NCI-H774 (cell line): ENCODE data around the gene PARD3.

Experiments
- DNase-seq: peaks from one replicate; lab custom pipeline; 2025; lab: John Stamatoyannopoulos, UW

PARD3 gene

GRCh38 chr10:34180749-34181148 is 634.3 kb downstream of the PARD3 start:
- DNase-seq, result no peak

DNA sequence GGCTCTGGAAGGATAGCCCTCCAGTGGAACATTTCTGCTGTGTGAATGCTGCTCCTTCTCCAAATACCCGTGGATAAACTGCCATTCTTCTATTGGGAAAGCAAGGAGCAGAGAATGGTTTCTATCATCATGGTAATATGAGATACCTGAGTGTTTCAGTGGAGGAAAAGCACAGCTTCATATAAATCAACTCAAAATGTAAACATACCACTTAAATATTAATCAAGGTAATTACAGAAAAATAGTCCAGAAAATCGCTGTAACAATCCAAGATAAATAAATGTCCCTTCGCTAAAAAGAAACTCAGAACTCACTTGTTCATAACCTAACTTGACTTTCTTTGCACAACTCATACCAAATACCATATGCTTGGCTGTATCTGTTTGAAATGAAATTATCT is 635.8 kb downstream of the PARD3 start:
- no peak for DNase-seq

GRCh38 chr10:34178756-34179155 is 636.3 kb downstream of the PARD3 start:
- no peak for DNase-seq

GRCh38 chr10:34178196-34178595 is 636.9 kb downstream of the PARD3 start:
- DNase-seq, result no peak

DNA sequence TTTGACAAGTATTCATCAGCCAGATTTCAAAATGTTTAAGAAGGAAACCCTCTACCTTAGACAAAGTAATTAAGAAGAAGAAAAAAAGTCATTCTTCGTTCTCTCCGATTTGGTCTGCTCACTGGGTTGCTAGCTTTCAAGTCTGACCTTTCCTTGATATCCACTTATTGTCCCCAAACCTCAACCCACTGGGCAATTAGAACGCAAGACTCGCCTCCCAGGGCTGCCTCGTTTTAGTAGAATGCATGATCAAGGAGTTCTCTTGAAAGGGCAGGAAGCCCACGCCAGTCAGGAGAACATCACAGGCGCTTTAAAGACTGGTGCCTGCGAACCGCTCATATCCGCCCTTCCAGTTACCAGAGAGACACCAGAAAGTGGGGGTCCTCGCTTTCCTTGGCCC is 637.7 kb downstream of the PARD3 start:
- no peak for DNase-seq

GRCh38 chr10:34176351-34176750 is 638.7 kb downstream of the PARD3 start:
- no peak for DNase-seq

- no peak for DNase-seq
Measured at GRCh38 chr10:34175121-34175520, 640.0 kb downstream of the PARD3 start.

DNA sequence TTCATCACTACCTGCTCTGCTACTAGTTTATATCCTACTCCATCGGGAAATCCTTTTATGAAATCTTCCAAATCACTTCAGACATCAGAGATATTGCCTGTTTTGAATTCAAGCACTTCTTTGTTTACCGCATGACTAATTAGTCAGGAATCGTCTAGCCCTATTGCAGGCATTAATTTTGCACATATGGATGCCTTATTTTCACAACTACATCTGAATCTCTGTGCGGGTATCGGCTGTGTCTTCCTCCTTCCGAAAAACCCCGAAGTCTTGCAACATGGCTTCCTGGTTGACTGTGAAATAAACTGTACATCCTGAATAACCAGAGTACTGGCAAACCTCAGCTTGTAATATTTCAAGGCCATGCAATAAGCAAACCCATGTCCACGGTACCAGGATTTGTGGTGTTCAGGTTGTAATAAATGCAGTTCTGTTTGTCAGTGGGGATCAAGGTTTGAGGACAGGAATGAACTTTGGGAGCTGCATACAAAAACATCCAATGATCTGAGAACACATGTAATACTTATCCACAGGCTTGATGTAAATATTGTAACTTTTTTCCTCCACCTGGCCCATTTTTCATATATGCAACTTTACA is 642.1 kb downstream of the PARD3 start:
- no peak for DNase-seq

GRCh38 chr10:34171957-34172527 is 643.1 kb downstream of the PARD3 start:
- no peak for DNase-seq

DNA sequence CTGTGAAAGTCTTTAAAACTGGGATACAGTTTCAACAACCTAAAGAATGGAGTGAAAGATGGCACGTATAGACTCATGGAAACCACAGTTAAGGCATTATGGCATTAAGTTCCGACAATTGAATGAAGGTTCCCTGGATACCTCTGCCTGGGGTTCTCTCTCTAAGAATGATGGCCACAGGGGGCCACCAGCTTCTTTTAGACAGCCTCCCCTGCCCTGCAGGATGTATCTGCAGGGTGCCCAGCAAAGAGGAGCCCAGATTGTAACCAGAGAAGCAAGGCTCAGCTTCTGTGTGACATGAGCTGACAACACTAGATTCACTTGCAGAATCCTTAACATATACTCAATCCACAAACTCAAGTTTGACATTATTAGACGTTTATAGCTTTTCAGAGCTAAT is 645.4 kb downstream of the PARD3 start:
- no peak for DNase-seq

DNA sequence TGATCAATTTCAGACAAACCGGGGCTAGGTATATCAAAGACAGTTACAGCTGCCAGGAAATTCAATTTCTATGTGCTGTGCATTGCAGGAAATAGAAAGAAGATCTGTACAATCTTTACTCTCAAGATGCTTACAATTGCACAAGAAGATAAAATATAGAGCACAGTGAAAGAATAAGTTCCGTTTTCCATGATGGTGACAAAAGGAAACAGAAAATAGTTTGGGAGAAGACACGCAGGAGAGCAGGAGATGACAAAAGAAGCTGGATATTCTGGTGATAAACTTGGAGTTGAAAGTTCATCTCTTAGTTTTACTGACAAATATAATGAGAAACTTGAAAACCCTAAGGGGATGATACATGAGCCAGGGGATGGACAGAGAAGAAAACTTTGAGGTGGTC is 646.0 kb downstream of the PARD3 start:
- DNase-seq, result no peak

GRCh38 chr10:34168439-34168838 is 646.7 kb downstream of the PARD3 start:
- no peak for DNase-seq

DNA sequence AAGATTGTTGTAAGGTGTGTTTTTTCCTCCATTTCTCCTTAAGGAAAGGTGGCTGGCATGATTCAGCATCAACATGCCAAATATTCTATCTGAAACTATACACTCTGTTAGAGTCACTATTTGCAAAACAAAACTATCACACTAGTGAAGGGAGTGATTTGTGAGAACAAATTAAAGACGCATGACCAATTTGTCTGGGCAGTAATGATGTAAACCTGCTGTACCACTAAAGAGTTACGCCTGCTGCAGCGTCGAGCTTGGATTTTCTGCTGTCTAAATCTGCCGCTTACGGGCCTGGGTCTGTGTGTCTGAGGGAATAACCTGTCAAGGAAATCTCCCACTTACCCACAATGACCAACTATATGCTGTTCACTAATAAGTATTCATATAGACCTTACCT is 648.3 kb downstream of the PARD3 start:
- no peak for DNase-seq

GRCh38 chr10:34166354-34166753 is 648.7 kb downstream of the PARD3 start:
- DNase-seq, result no peak

- DNase-seq, result no peak
Measured at GRCh38 chr10:34164029-34164428, 651.1 kb downstream of the PARD3 start.

GRCh38 chr10:34163075-34163905 is 651.8 kb downstream of the PARD3 start:
- no peak for DNase-seq

GRCh38 chr10:34161777-34162370 is 653.2 kb downstream of the PARD3 start:
- no peak for DNase-seq

GRCh38 chr10:34160595-34160994 is 654.5 kb downstream of the PARD3 start:
- no peak for DNase-seq

- no peak for DNase-seq
Measured at GRCh38 chr10:34157501-34157900, 657.6 kb downstream of the PARD3 start.

DNA sequence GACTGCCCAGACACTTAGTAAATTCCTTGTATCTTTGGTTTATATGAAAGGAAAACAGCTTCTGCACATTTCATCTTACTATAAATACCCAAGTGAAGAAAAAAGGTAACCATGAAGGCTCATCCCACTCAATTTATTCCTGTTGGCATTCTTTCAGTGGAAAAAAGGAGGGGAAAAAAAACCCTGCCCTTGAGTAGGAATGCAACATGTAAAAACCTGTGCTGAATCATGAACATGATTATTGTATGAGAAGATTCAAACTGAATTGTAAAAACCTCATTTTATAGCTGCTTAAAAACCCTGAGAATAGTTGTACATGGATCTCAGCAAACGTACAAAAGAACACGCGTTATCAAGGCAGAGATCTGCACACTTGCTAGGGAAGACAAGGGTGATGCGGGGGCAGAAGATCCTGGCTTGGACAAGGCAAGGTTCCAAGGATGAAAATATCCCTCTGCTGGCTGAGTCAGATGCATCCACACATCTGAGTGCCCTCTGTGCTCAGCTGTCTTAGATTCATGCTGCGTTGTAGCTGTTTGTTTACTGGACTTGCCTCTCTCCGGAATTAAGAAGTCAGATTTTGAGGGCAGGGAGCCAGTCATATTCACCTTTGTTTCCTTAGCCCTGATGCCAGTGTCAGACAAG is 658.2 kb downstream of the PARD3 start:
- DNase-seq, result no peak

GRCh38 chr10:34155812-34156211 is 659.3 kb downstream of the PARD3 start:
- no peak for DNase-seq

DNA sequence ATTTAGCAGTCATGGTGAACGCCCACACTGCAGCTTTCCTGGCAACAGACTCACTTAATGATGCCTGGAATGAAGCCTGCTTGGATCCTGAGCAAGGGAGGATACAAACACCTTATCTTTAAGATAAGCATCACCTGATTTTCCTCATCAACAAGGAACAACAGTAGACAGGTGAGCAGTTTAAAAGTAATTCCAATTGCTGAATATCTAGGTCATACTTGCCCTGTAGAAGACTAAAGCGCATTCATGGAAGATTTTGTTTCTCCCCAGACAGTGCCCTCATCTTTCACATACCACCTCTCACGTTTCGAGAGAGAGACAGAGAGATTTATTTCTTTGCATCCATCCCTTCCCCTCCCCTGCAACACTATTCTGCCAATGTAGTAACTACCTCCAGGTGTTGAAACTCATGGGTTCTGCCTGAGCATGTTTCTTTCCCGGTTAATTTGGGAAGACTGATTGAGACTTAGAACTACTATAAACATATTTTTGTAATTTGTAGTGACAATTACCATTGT is 660.7 kb downstream of the PARD3 start:
- DNase-seq, result no peak
